GM21360 (cell line): Measurements from ENCODE around the gene JAG2.

ENCODE experiments used
- ATAC-seq: cut with Tn5 transposase; IDR thresholded peaks from one replicate; pipeline ENCODE4 v1.9.1; 2021; ENCODE audit warnings: mild to moderate bottlenecking, moderate library complexity; ENCODE audit not compliant: unreplicated experiment

The JAG2 gene

GRCh38 chr14:105141486-105142281, 26.9 kb downstream of the JAG2 start:
- ATAC-seq: no peak

GRCh38 chr14:105141026-105141425, 27.6 kb downstream of the JAG2 start:
- no peak for ATAC-seq

GRCh38 chr14:105140581-105140980, 28.0 kb downstream of the JAG2 start:
- no peak for ATAC-seq

- no peak for ATAC-seq
Measured at GRCh38 chr14:105139831-105140239, 28.7 kb downstream of the JAG2 start.

GRCh38 chr14:105139212-105139825, 29.3 kb downstream of the JAG2 start:
- ATAC-seq: no peak

- no peak for ATAC-seq
Measured at GRCh38 chr14:105138551-105139111, 29.9 kb downstream of the JAG2 start.

GRCh38 chr14:105138021-105138541, 30.5 kb downstream of the JAG2 start:
- ATAC-seq: no peak

GRCh38 chr14:105137481-105138020, 31.0 kb downstream of the JAG2 start:
- no peak for ATAC-seq

- ATAC-seq: no peak
Measured at GRCh38 chr14:105136401-105137322, 31.9 kb downstream of the JAG2 start.

GRCh38 chr14:105135700-105136395, 32.7 kb downstream of the JAG2 start:
- no peak for ATAC-seq

- ATAC-seq: no peak
Measured at GRCh38 chr14:105132921-105133654, 35.5 kb downstream of the JAG2 start.

GRCh38 chr14:105131241-105131640, 37.3 kb downstream of the JAG2 start:
- no peak for ATAC-seq

- no peak for ATAC-seq
Measured at GRCh38 chr14:105128059-105128458, 40.5 kb downstream of the JAG2 start.

GRCh38 chr14:105126981-105127329, 41.6 kb downstream of the JAG2 start:
- ATAC-seq: no peak

- ATAC-seq: no peak
Measured at GRCh38 chr14:105126126-105126980, 42.2 kb downstream of the JAG2 start.

GRCh38 chr14:105124823-105125222, 43.8 kb downstream of the JAG2 start:
- no peak for ATAC-seq

- ATAC-seq: no peak
Measured at GRCh38 chr14:105123981-105124765, 44.4 kb downstream of the JAG2 start.
